Naive thymus-derived CD8-positive, alpha-beta T cell (primary cell): Measurements from ENCODE around the gene ECE1. TPM values are rescaled to one million over a fixed set of nuclear protein-coding genes. Genes with fewer than 3 reads are reported as not detected.
A peak's percentile ranks its signal among the peaks of the same experiment; 100 is the strongest.

ENCODE experiments used
- ATAC-seq, 2 donors: fragments of 150-1000 bp; cut with Tn5 transposase in 1 of 2; sonication (Bioruptor Pico), chemical (Tn5 transposase) in 1 of 2; 1 replicate in 1 of 2; 2 replicates in 1 of 2; pipeline ENCODE4 v1.10.0; 2021; ENCODE audit warnings: mild to moderate bottlenecking in 2 of 2, moderate library complexity in 2 of 2
- POLR2A ChIA-PET: fragments of 350-600 bp; sonication (Branson Sonifier 250); formaldehyde crosslinking; loops from one replicate; lab custom pipeline; 2021; ENCODE audit warnings: antibody characterized with exemption; lab: Charles Lee
- DNase-seq, 10 donors: peaks; one replicate each; pipeline versions ENCODE4 v3.0.0 to v3.0.0-alpha.2; 2020 to 2022
- H3K27ac Mint-ChIP-seq, 10 donors: one replicate each; pipeline ENCODE4 v1.8.0; 2020 to 2022; ENCODE audit warnings: mild to moderate bottlenecking in 10 of 10, mixed read lengths in 10 of 10, moderate library complexity in 4 of 10, inconsistent platforms in 1 of 10
- H3K27me3 Mint-ChIP-seq, 5 donors: one replicate each; pipeline ENCODE4 v1.8.0; 2021 to 2022; ENCODE audit warnings: mixed read lengths in 5 of 5
- H3K36me3 Mint-ChIP-seq, 3 donors: one replicate each; pipeline ENCODE4 v1.8.0; 2020 to 2022; ENCODE audit warnings: mixed read lengths in 3 of 3, mild to moderate bottlenecking in 2 of 3, inconsistent platforms in 1 of 3
- H3K4me1 Mint-ChIP-seq, 4 donors: one replicate each; pipeline ENCODE4 v1.8.0; 2021 to 2022; ENCODE audit warnings: mixed read lengths in 4 of 4
- H3K4me3 Mint-ChIP-seq, 10 donors: one replicate each; pipeline ENCODE4 v1.8.0; 2020 to 2022; ENCODE audit warnings: mild to moderate bottlenecking in 10 of 10, mixed read lengths in 10 of 10, moderate library complexity in 6 of 10, inconsistent platforms in 1 of 10
- H3K9me3 Mint-ChIP-seq, 9 donors: one replicate each; pipeline ENCODE4 v1.8.0; 2020 to 2022; ENCODE audit warnings: mixed read lengths in 9 of 9, mild to moderate bottlenecking in 3 of 9, inconsistent platforms in 1 of 9, moderate library complexity in 1 of 9
- polyA plus RNA-seq, 3 donors: library from polyadenylated mRNA; unstranded; fragments of 300-500 nt; fragmentation: Illumina TruSeq; gene quantifications; one replicate each; pipeline ENCODE4 v1.2.3, GENCODE V29; 2021
- total RNA-seq, 8 experiments: library from RNA in 2 of 8; stranded (reverse) in 2 of 8; gene quantifications; one replicate each; pipeline ENCODE4 v1.2.3 and lab custom pipeline; 2021 to 2026

The ECE1 gene
- total and polyA plus RNA-seq, 5 experiments from 2014 or later, result 9.1 to 53.6 (median 37.3) TPM

GRCh38 chr1:21305155-21305899 lies 15.1 kb upstream of the ECE1 start:
- Mint-ChIP-seq H3K9me3 (peaks cover 0 to 1% (median 0%) of the 10 kb centered on the region in 9 donors), H3K4me1 (peaks cover 23 to 69% (median 43%) of the 10 kb centered on the region in 4 donors), H3K27me3 (no peaks in the 10 kb centered on the region), H3K27ac (peak overlapping the region in 4 of 10 donors; percentile 11 to 63 (median 50)), H3K4me3 (no peak overlapping the region), H3K36me3 (peaks cover 0 to 2% (median 0%) of the 10 kb centered on the region in 3 donors)
- DNase-seq (no peak), ATAC-seq (no peak)
- POLR2A ChIA-PET, result no interaction called here

DNA sequence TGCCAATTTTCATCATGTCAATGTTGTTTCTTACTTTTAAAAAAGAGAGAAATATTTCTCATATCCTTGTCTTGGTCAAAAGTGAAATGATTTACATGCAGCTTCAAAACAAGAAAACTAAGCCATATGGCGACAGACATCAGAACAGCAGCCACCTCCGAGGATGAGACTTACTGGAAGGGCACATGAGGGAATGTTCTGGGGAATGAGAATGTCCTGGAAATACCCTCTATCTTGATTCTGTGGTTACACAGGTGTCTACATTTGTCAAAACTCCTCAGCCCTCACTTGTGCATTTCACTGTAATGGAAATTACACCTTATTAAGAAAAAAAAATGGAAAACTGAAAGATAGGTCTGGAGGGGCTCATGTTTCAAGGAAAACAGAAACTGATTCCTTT lies 14.2 kb upstream of the ECE1 start:
- Mint-ChIP-seq H3K36me3 (no peaks in the 10 kb centered on the region), H3K9me3 (peaks cover 0 to 1% (median 0%) of the 10 kb centered on the region in 9 donors), H3K4me3 (no peak overlapping the region), H3K27ac (peak overlapping the region in 5 of 10 donors; percentile 3 to 72 (median 49)), H3K27me3 (no peaks in the 10 kb centered on the region), H3K4me1 (peaks cover 29 to 72% (median 50%) of the 10 kb centered on the region in 4 donors)
- no peak for DNase-seq
- no peak for ATAC-seq
- POLR2A ChIA-PET, result interaction anchor here (0.7 kb wide), 1 partner anchor 9 kb away, joined by 3 read pairs; no protein-coding TSS in a partner anchor

DNA sequence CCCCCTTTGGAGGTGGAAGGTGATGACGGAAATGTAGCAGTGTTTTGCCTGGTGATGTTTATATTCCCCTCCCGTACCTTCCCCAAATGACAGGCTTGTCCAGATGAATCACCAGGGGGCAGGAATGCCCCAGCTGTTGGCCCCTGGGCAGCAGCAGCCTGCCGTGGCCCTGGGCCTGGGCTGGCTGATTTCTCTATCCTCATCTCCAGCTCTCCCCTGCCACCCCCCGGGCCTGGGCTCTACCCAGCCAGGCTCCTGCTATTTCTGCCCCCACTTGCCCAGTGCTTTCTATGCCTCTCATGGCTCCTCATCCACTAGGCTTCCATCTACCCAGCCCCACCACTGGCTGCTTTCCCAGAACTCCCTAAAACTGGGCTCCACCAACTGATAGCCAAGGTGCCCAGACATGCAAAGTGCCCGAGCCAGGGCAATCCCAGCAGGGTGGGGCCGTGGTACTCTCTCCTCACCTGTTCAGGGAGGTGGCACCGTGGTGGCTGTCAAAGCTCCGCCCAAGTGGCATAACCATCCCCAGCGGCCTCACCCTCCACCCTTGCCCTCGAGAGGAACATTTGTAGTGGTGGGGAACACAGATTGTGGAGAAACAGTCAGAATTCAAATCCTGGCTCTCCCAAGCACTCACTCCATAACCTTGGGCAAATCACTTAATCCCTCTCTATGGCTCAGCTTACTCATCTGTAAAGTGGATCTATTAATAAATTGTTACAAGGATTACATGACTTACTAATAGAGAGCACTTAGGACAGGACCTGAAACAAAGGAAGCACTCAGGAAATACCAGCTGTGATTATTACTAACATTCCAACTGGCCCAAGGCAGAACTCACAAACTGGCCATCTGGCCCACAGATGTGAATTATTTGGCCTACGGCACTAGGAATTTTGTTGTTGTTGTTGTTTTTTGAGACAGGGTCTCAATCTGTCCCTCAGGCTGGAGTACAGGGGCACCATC lies 12.8 kb upstream of the ECE1 start:
- Mint-ChIP-seq H3K27me3 (no peaks in the 10 kb centered on the region), H3K36me3 (peaks cover 0 to 2% (median 0%) of the 10 kb centered on the region in 3 donors), H3K4me3 (peak overlapping the region in 1 of 10 donors; percentile 14), H3K27ac (peak overlapping the region in 6 of 10 donors; percentile 8 to 41 (median 30)), H3K4me1 (peaks cover 34 to 75% (median 55%) of the 10 kb centered on the region in 4 donors), H3K9me3 (peaks cover 0 to 1% (median 0%) of the 10 kb centered on the region in 9 donors)
- POLR2A ChIA-PET, result interaction anchor here (0.6 to 16.6 kb wide), 3 partner anchors 9 to 125 kb away, joined by 3 to 218 read pairs (median 5); no protein-coding TSS in a partner anchor
- DNase-seq (no peak), ATAC-seq (no peak)

DNA sequence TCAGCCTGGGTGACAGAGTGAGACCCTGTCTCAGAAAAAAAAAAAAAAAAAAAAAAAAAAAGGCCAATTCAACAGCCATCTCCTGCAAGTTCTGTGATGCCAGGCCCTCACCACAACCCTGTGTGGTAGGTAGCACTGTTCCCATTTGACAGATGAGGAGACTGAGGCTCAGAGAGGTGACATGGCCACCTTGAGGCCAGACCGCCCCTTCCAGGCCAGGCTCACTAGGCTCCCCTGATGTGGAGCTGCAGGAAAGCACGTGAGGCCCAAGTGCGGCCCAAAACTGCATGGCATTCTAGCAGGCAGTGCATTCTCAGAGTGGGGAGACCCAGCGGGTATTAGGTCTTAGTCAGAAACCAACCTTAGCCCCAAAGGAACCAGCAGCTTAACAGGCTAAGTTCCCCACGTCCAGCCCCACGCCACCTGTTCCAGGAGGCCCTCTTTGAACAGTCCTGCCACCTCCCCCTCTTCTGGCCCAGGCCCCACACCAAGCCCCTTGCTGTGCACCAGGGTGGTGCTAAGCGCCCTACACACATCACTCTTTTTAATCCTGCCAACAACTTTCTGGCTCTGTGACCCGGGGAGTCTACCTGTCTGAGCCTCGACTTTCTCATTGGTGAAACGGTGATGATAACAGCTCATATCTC lies 11.7 kb upstream of the ECE1 start:
- Mint-ChIP-seq H3K9me3 (peaks cover 0 to 1% (median 0%) of the 10 kb centered on the region in 9 donors), H3K4me1 (peaks cover 26 to 74% (median 49%) of the 10 kb centered on the region in 4 donors), H3K36me3 (peaks cover 0 to 2% (median 0%) of the 10 kb centered on the region in 3 donors), H3K4me3 (no peak overlapping the region), H3K27ac (peak overlapping the region in 5 of 10 donors; percentile 14 to 45 (median 39)), H3K27me3 (no peaks in the 10 kb centered on the region)
- ATAC-seq (no peak), DNase-seq (no peak)
- POLR2A ChIA-PET, result interaction anchor here (0.8 to 16.6 kb wide), 2 partner anchors 21 to 36 kb away, joined by 3 to 218 read pairs; no protein-coding TSS in a partner anchor

- H3K36me3 Mint-ChIP-seq, result peaks cover 0 to 2% (median 0%) of the 10 kb centered on the region in 3 donors
- H3K9me3 Mint-ChIP-seq, result peaks cover 0 to 1% (median 0%) of the 10 kb centered on the region in 9 donors
- DNase-seq (no peak), ATAC-seq (no peak)
- H3K4me1 Mint-ChIP-seq, result peaks cover 28 to 76% (median 55%) of the 10 kb centered on the region in 4 donors
- no peak overlapping the region for H3K4me3 Mint-ChIP-seq
- peak overlapping the region in 7 of 10 donors; percentile 31 to 82 (median 55) for H3K27ac Mint-ChIP-seq
- POLR2A ChIA-PET, result interaction anchor here (0.5 to 16.6 kb wide), 2 partner anchors 14 to 22 kb away, joined by 4 to 218 read pairs; no protein-coding TSS in a partner anchor
- H3K27me3 Mint-ChIP-seq, result no peaks in the 10 kb centered on the region
These were observed 10.5 kb upstream of the ECE1 start for GRCh38 chr1:21300774-21301173.

DNA sequence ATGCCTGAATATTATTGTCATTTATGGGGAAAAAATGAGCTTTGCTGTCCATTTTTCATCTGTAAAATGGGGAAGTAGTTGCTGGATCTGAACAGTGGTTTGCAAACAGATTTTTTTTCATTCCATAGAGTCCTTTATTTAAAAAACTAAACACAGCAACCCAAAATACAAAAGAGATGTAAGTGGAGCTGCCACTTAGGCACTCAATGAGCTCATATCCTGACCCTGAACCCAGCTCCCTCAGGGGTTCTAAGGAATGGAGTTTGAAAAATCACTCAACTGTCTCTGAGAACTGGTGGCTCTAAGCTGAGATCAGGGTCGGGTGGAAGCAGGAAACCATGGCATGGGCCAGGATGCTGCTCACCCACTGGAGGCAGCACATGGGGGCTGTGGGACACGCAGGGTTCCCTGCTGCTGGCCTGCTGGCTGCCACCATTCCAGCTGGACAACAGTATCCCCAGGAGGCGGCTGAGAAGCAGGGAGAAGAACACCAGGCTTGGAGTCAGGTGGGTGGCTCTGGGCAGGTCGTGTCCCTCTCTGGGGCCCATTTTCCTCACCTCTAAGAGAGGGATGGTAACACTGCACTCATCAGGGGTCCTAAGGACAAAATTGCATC lies 9.6 kb upstream of the ECE1 start:
- peaks cover 28 to 77% (median 61%) of the 10 kb centered on the region in 4 donors for H3K4me1 Mint-ChIP-seq

GRCh38 chr1:21298981-21299391 lies 8.7 kb upstream of the ECE1 start:
- POLR2A ChIA-PET, result interaction anchor here (0.8 to 16.6 kb wide), 4 partner anchors 9 to 38 kb away, joined by 3 to 218 read pairs (median 4); no protein-coding TSS in a partner anchor
- DNase-seq (no peak), ATAC-seq (no peak)
- Mint-ChIP-seq H3K27ac (peak overlapping the region; percentile 24 to 95 (median 85)), H3K9me3 (peaks cover 0 to 1% (median 0%) of the 10 kb centered on the region in 9 donors), H3K4me1 (peaks cover 34 to 78% (median 66%) of the 10 kb centered on the region in 4 donors), H3K36me3 (peaks cover 0 to 2% (median 0%) of the 10 kb centered on the region in 3 donors), H3K27me3 (no peaks in the 10 kb centered on the region), H3K4me3 (peak overlapping the region in 4 of 10 donors; percentile 33 to 49 (median 45))

More for the DNA sequence above, 9.6 kb upstream of the ECE1 start:
- no peak for DNase-seq
- POLR2A ChIA-PET, result interaction anchor here (0.7 to 16.6 kb wide), 4 partner anchors 10 to 45 kb away, joined by 3 to 218 read pairs (median 4); no protein-coding TSS in a partner anchor
- Mint-ChIP-seq H3K4me3 (peak overlapping the region in 1 of 10 donors; percentile 33), H3K27me3 (no peaks in the 10 kb centered on the region), H3K9me3 (peaks cover 0 to 1% (median 0%) of the 10 kb centered on the region in 9 donors), H3K27ac (peak overlapping the region; percentile 13 to 95 (median 67)), H3K36me3 (peaks cover 0 to 2% (median 0%) of the 10 kb centered on the region in 3 donors)
- ATAC-seq, result no peak

- peaks cover 0 to 1% (median 0%) of the 10 kb centered on the region in 9 donors for H3K9me3 Mint-ChIP-seq
- H3K4me1 Mint-ChIP-seq, result peaks cover 35 to 84% (median 72%) of the 10 kb centered on the region in 4 donors
These were observed 7.7 kb upstream of the ECE1 start for GRCh38 chr1:21297975-21298374.

DNA sequence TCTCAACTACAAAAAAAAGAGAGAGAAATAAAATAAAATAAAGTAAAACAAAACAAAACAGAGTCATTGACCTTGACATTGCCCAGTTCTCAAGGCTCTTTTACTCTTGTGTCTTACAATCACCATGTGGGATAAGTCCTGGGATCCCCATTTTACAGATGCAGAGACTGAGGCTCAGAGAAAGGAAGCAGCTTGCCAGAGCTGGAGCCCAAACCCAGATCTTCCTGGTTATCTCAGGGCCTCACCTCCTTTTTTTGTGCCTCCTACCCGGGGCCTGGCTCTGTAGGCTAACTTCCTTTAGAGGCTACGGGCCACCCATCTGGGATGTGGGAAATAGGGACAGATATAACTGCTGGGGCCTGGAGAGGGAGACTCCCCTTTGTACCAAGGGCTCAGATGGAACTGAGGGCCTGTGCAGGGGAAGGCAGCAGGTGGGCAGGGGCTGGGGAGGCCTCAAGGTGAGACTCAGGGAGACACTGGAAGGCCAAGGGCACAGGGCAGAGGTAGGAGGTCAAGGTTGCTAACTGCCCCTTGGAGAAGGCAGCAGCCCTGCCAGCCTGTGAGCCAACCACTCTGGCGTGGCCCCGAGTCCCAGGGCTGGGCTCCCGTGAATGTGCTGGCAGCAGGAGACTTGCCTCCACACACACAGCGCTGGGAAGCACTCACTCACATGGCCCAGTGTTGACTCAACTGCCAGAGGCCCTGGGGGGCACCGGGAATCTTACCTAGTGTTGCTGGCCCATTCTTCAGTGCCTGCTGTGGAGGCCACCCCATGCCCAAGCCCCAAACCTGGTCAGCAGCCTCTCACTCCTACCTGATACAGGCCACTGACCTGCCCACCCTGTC lies 6.5 kb upstream of the ECE1 start:
- DNase-seq, result no peak
- Mint-ChIP-seq H3K9me3 (no peaks in the 10 kb centered on the region), H3K4me3 (peak overlapping the region in 4 of 10 donors; percentile 51 to 88 (median 65)), H3K36me3 (peaks cover 0 to 2% (median 0%) of the 10 kb centered on the region in 3 donors), H3K27ac (peak overlapping the region; percentile 95 to 100 (median 98)), H3K4me1 (peaks cover 38 to 88% (median 75%) of the 10 kb centered on the region in 4 donors), H3K27me3 (no peaks in the 10 kb centered on the region)
- ATAC-seq, result no peak
- POLR2A ChIA-PET, result interaction anchor here (1.0 to 16.6 kb wide), 6 partner anchors 16 to 48 kb away, joined by 3 to 218 read pairs (median 46); no protein-coding TSS in a partner anchor

More at GRCh38 chr1:21297975-21298374, 7.7 kb upstream of the ECE1 start:
- Mint-ChIP-seq H3K27me3 (no peaks in the 10 kb centered on the region), H3K4me3 (peak overlapping the region in 5 of 10 donors; percentile 19 to 41 (median 30)), H3K36me3 (peaks cover 0 to 2% (median 0%) of the 10 kb centered on the region in 3 donors), H3K27ac (peak overlapping the region; percentile 78 to 95 (median 89))
- POLR2A ChIA-PET, result interaction anchor here (0.6 to 16.6 kb wide), 4 partner anchors 13 to 326 kb away, joined by 3 to 218 read pairs (median 5); no protein-coding TSS in a partner anchor
- DNase-seq (no peak), ATAC-seq (no peak)

DNA sequence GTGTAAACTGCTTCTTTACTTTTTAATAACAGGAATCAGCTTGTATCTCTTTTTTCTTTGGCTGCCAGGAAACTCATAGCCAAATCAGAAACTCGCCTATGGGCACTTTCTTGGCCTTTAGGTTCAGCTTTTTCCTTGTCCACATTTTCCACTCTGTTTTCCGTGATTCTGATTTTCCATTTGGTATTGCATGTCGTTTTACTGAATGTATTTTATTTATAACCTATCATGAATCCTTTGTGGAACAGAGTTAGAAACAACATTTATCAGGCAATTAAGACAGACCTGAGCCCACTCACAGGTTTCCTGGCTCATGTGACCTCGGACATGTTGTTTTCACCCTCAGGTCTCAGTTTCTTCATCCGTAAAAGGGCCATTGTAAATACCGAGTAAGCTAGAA lies 5.3 kb upstream of the ECE1 start:
- no peak for ATAC-seq
- peak overlapping the region; percentile 95 to 100 (median 98) for H3K27ac Mint-ChIP-seq
- peaks cover 0 to 2% (median 0%) of the 10 kb centered on the region in 3 donors for H3K36me3 Mint-ChIP-seq
- DNase-seq, result no peak
- peaks cover 39 to 95% (median 83%) of the 10 kb centered on the region in 4 donors for H3K4me1 Mint-ChIP-seq
- H3K9me3 Mint-ChIP-seq, result no peaks in the 10 kb centered on the region
- no peaks in the 10 kb centered on the region for H3K27me3 Mint-ChIP-seq
- POLR2A ChIA-PET, result interaction anchor here (1.4 to 16.6 kb wide), 5 partner anchors 12 to 49 kb away, joined by 5 to 218 read pairs (median 85); no protein-coding TSS in a partner anchor
- H3K4me3 Mint-ChIP-seq, result peak overlapping the region in 9 of 10 donors; percentile 11 to 89 (median 54)
